Erythroblast (primary cell): ENCODE data around the gene DUSP1.
"Not testable (repeated sequence)": the region's sequence is repeated elsewhere in the genome, so short reads cannot be mapped to it uniquely, and the experiment has no call there.

ENCODE experiments used
- GATA1 ChIP-seq: IDR thresholded peaks from 2 replicates; pipeline ENCODE4 v1.6.1; 2011; ENCODE audit warnings: low read depth, mild to moderate bottlenecking, control low read depth, low read length, moderate library complexity
- POLR2A ChIP-seq: IDR thresholded peaks from 2 replicates; pipeline ENCODE4 v1.6.1; 2011; ENCODE audit warnings: mild to moderate bottlenecking, low read length

GRCh38 chr5:172784162-172784561 lies 13.2 kb upstream of the DUSP1 start:
- not testable (repeated sequence) for TF ChIP-seq POLR2A, GATA1
